ENCODE results near the gene TNRC6A. TPM values are rescaled to one million over a fixed set of nuclear protein-coding genes. Genes with fewer than 3 reads are reported as not detected.

The TNRC6A gene
- total RNA-seq, 4 donors from 2014 or later = 26.3 to 120 (median 49.2) TPM

- Histone ChIP-seq H3K9me3 (no peaks in the 10 kb centered on the region), H3K4me3 (no peak overlapping the region), H3K4me1 (no peaks in the 10 kb centered on the region), H3K36me3 (no peaks in the 10 kb centered on the region), H3K27me3 (no peaks in the 10 kb centered on the region), H3K27ac (no peak overlapping the region)
- WGBS = 66% methylated on average over 2 of the region's 2 CpGs
- TF ChIP-seq POLR2A (IDR thresholded peaks at IDR 0.05) (no peak), EP300 (IDR thresholded peaks at IDR 0.05) (no peak), POLR2AphosphoS5 (IDR thresholded peaks at IDR 0.05) (no peak), CTCF (IDR thresholded peaks at IDR 0.05) (no peak)
- DNase-seq (ENCODE audit: low spot score in 2 of 2) = no peak
Measured at GRCh38 chr16:24873028-24873427, 143.6 kb downstream of the TNRC6A start.

- no peaks in the 10 kb centered on the region for H3K27me3 ChIP-seq
- H3K27ac ChIP-seq = no peak overlapping the region
- TF ChIP-seq POLR2AphosphoS5 (IDR thresholded peaks at IDR 0.05) (no peak), POLR2A (IDR thresholded peaks at IDR 0.05) (no peak), EP300 (IDR thresholded peaks at IDR 0.05) (no peak), CTCF (IDR thresholded peaks at IDR 0.05) (no peak)
- no peaks in the 10 kb centered on the region for H3K4me1 ChIP-seq
- H3K9me3 ChIP-seq = no peaks in the 10 kb centered on the region
- 94% methylated on average over 6 of the region's 10 CpGs for WGBS
- no peaks in the 10 kb centered on the region for H3K36me3 ChIP-seq
- DNase-seq (ENCODE audit: low spot score in 2 of 2) = no peak
- no peak overlapping the region for H3K4me3 ChIP-seq
Measured at GRCh38 chr16:24875466-24875865, 146.0 kb downstream of the TNRC6A start.

Other genes with a start within 250 kb of the TNRC6A start
- 100 to 1,000 TPM in 2 of 4 donors, 10 to 100 TPM in 2; 45.6 to 147 (median 101) TPM for gene RBBP6, start 190.1 kb upstream of the TNRC6A start, total RNA-seq
- under 1 TPM in 2 of 4 donors, not detected in 2; 0.55 to 0.64 TPM for gene SLC5A11, start 116.3 kb downstream of the TNRC6A start, total RNA-seq